ENCODE data around the gene MVD.
"Not testable (repeated sequence)": the region's sequence is repeated elsewhere in the genome, so short reads cannot be mapped to it uniquely, and the experiment has no call there.

MVD gene

DNA sequence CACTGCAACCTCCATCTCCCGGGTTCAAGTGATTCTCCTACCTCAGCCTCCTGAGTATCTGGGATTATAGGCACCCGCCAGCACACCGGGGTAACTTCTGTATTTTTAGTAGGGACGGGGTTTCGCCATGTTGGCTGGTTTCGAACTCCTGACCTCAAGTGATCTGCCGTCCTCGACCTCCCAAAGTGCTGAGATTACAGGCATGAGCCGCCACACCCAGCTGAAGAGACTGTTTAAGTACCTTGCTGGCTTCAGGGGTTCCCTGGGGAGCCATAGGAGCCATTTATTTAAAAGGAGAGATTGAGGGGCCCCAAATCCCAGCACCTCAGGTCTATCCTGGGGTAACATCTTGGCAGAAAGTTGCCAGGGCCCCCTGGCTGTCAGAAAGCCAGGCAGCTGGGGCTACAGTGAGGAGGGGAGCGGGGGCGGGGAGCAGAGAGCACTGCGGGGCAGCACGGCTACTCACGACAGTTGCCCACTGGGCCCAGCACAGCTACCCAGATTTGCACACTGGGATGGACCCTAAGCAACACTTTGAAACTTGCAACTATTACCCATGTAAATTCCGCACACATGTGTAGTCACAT is 21.8 kb upstream of the MVD start:
- no peak for FAIRE-seq

DNA sequence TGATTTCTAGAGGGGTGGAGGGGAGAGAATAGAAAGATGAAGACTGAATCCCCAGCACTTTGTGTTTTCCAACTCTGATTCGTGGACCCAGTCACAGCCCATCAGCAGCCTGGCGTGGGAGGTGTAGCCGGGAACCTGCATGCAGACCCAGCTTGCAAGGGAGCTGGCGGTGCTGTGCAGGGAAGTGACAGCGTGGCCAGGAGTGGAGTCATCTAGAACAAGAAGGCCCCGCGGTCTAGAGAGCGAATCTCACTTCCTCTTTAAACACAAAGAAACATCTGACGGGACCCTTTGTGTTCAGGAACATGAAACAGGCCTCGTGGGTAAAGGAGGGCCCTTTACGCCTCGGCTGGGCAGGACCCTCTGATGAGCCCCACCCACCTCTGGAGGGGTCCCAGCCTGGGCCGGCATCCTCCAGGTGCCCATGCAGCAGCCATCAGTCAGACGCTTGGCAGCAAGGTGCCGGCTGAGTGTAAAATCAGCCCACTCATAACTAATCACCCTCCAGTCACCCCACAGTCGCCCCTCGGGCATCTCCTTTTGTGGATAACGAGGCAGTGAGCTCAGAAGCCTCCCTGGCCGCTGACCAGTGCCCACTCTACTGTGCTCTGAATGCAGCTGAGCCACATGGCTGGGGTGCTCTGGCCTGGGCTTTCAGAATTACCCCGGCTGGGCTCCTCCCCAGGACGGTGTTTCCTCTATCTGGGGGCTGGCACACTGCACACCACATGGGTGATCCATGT is 19.0 kb upstream of the MVD start:
- DNase-seq (ENCODE audit: low spot score) = no peak
- no peak for FAIRE-seq

More for the DNA sequence above, 21.8 kb upstream of the MVD start:
- DNase-seq (ENCODE audit: low spot score) = no peak

DNA sequence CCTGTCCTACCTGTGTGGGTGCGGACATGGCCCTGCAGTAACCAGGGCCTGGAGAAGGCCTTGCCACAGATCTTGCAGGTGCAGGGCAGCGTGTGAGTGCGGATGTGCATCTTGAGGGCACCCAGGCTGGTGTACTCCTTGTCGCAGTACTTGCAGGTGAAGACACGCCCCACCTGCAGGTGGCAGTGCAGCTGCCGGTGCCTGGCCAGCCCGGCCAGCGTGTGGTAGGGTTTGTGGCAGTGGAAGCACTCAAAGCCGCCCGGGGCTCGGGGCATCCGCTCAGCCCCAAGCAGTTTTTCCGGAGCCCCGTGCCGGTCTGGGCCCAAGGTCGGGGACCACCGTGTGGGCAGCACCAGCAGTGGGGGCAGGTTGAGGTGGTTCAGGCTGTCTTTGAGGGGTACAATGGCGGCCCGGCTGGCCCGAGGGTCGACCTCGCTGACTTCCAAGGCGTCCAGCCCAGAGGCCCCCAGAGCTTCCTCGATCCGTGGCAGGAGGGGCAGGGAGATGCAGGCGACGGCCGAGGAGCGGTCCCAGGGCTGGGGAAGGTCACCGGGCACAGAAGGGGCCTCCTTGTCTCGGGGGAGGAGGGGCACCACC is 18.3 kb upstream of the MVD start:
- no peak for FAIRE-seq
- DNase-seq (ENCODE audit: low spot score) = no peak

DNA sequence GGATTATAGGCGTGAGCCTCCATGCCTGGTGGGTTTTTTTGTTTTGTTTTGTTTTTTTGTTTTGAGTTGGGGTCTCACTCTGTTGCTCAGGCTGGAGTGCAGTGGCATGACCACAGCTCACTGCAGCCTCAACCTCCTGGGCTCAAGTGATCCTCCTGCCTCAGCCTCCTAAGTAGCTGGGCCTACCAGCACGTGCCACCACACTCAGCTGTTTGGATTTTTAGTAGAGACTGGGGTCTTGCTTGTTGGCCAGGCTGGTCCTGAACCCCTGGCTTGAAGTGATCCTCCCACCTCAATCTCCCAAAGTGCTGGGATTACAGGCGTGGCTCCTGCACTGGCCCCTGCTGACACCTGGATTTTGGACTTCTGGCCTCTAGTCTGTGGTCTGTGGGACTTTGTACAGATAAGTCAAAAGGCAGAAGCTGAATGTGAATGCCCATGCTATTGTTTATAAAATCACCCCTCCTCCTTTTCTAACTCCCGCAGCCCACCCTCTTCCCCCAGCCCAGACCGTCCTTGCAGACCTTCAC is 17.7 kb upstream of the MVD start:
- DNase-seq (ENCODE audit: low spot score) (no peak), FAIRE-seq (no peak)

DNA sequence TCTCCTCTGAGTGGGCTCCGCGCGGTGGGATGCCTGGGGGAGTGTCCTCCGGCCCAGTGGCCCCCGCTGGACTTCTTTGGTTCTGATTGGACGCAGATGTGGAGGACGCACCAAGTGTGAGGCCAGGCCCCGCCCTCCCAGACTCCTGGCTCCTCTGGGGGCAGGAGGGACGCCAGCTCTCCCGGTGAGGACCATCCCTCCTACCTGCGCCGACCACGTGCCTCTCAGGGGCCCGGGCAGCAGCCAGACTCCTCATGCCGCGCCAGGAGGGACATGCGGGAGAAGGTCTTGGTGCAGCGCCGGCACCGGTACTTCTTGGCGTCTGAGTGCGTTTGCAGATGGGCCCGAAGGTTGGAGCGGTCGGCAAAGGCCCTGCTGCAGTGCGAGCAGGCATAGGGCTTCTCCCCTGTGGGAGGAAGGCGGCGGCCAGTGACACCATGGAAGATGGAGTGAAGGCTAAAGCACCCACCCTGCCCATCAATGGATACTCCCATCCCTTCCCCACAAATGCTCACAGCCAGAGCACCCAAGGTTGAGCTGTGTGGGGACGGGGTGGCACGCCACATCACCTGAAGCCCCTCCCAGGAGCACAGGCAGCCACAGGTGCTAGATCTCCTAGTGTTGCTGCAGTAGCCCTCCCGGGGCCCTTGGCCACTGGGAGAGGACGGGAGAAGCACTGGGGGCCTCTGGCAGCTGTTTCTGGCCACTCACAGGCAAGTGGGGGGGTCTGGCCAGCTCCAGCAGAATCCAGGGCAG is 15.5 kb upstream of the MVD start:
- no peak for FAIRE-seq
- no peak for DNase-seq (ENCODE audit: low spot score)

DNA sequence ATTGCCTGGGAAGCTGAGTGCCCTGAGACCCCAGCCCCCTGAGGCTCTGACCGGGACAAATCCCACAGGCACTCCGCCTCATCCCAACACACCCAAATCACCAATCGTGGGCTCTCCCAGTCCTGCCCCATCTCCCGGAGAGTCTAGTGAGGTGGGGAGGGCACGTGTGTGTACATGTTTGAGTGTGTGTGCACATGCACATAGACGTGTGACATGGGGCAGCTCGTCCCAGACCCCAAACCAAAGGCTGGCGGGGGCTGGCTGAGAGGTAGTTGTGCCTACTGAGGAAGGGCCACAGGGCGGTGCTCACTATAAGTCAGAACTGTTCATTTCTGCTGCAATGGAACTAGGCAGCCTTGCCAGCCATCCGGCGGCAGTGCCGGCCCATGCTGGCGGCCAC is 14.8 kb upstream of the MVD start:
- no peak for FAIRE-seq
- no peak for DNase-seq (ENCODE audit: low spot score)

DNA sequence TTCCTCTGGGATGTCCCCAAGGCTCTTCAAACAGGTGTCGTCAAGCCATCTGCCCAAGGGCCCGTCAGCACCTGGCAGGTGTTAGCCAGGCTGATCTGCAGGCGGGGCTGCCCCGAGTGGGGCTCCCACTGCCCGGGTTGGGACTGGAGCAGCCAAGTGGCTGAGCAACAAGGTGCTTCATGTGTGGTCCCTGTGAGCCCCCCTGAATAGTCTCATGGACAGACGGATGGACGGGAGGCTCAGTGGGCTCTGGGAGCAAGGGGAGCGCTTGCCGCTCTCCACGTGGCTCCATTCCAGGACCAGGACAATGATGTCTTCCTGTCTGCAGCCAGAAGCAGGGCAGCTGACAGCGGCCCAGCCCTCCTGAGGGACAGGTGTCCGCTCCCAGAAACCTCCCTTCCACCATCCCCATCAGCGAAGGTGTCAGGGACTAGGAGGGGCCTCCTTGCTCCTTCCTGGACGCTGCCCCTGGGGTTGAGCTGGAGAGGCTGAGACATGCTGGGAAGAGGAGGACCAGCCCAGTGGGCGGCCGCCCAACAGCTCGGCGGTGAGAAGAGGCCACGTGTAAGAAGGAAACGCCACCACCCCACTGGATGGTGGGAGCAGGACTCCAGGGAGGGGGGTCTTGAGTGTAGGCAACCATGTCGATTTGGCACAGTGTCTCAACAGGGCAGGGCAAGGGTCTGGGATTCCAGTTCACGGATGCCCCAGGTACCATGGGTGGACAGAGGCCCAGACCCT is 13.8 kb upstream of the MVD start:
- FAIRE-seq (no peak), DNase-seq (ENCODE audit: low spot score) (no peak)

DNA sequence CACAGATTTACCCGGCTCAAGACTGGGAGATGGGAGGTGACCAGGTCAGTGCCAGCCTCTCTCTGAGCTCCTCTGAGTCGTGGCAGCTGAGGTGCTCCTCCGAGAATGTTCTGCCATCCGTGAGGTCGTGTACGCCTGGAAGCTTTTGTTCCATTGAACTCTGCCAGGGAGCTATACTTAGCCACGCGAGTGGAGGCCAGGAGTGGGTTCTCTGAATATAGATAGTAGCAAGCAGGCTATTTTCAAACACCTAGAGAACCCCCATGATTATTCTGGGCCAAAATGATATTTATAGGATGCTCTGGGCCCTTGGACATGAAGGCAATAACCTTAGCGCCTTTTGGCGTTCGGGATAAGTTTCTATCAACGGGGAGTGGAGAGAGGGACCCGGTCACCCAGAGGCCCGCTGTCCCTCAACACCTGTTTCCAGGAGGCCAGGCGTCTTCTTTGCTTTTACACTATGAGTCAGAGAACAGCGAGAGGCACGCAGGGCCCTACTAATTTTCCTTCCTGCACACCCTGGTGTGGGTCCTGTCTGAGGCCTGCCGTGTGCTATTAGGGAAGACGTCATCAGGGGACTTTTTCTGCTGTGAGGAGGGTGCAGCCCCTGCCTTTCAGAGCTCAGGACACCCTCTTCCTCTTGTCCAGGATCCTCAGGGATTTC is 11.0 kb upstream of the MVD start:
- no peak for DNase-seq (ENCODE audit: low spot score)
- FAIRE-seq = no peak

DNA sequence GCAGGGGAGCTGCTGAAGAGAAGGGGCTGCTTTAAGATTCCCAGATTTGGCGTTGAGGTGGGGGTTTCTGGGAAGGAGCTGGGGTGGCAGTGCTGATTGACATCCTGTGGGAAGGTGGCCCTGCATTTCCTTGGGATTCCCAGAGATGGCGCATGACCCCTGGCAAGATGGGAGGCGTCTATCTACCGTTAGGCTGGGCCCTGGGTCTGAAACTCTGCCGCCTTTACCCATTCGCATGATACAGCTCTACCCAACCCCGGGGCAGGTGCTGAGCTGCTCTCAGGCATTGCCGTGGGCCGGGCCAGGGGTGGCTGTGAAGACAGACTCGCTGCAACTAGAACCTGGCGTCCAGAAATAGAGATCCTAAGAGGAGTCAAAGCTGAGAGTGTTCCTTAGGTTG is 9.9 kb upstream of the MVD start:
- FAIRE-seq (no peak), DNase-seq (ENCODE audit: low spot score) (no peak)

DNA sequence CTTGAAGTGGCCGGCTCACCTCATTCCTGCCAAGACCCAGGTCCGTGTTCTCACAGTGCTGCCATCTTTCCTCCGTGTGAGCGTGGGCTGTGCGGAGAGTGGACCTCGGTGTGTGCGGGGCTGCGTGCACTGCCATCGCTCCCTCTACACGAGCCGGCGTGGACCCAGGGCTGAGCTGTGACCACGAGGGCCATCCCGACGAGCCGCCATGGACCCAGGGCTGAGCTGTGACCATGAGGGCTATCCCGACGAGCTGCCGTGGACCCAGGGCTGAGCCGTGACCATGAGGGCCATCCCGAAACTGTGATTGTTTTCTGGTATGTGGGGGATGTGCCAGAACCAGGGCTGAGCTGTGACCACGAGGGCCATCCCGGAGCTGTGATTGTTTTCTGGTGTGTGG is 8.9 kb upstream of the MVD start:
- FAIRE-seq = no peak
- DNase-seq (ENCODE audit: low spot score) = no peak

DNA sequence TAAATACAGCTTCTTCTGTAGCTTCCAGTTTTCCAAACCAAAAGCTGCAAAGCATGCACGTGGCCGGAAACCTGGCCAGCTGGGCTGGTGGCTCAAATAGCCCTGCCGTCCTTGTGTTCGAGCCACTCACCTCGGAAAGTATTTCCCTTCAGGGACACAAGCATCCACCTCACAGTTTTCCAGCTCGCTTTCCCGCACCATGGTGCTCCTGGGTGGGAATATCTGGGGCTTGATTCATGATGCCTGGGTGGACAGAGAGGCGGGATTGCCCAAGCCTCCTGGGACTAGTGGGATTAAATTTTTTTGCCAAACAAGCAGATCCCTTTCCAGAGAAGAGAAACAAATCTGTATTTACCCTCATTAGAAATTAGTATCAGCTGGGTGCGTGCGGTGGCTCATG is 7.1 kb upstream of the MVD start:
- no peak for DNase-seq (ENCODE audit: low spot score)
- FAIRE-seq = no peak

DNA sequence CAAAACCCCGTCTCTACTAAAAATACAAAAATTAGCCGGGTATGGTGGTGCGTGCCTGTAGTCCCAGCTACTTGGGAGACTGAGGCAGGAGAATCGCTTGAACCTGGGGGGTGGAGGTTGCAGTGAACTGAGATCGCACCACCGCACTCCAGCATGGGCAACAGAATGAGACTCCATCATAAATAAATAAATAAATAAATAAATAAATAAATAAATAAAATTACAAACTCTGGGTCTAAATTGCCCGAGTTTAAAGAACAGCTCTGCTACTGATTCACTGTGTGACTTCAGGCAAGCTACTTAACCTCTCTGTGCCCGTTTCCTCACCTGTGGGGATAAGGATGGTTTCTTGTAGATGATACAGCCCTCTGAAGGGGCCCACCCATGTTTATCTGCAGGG is 6.6 kb upstream of the MVD start:
- FAIRE-seq = not testable (repeated sequence)

DNA sequence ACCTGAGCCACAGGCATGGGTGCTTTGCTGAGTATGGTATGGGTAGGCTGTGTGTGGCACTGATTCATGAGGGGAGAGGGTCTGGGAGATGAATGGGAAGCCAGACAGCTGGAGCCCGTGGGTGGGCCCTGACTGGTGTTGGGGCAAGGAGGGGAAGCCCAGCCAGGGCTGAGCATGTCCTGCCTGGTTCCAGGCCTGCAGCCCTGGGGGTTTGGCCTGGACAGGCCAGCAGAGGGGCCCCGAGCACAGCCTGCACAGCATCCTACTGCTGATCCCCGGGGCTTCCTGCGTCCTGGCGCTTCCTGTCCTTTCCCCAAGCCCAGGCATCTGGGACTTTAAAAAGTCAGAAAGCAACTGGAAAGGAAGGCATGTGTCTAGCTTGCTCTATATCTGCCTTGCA is 4.6 kb upstream of the MVD start:
- DNase-seq (ENCODE audit: low spot score) = no peak
- FAIRE-seq = no peak

More for the DNA sequence above, 6.6 kb upstream of the MVD start:
- not testable (repeated sequence) for DNase-seq (ENCODE audit: low spot score)

DNA sequence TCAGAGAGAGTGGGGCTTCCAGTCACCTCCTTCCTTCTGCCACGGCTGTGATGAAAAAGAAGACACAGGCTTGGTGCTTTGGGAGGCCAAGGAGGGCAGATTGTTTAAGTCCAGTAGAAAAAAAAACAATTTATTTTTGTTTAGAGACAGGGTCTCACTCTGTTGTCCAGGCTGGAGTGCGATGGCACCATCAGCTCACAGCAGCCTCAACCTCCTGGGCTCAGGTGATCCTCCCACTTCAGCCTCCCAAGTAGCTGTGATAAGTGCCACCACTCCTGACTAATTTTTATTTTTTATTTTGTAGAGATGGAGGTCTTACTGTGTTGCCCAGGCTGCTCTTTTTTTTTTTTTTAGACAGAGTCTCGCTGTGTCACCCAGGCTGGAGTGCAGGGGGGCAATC is 2.7 kb upstream of the MVD start:
- FAIRE-seq (no peak), DNase-seq (ENCODE audit: low spot score) (no peak)

DNA sequence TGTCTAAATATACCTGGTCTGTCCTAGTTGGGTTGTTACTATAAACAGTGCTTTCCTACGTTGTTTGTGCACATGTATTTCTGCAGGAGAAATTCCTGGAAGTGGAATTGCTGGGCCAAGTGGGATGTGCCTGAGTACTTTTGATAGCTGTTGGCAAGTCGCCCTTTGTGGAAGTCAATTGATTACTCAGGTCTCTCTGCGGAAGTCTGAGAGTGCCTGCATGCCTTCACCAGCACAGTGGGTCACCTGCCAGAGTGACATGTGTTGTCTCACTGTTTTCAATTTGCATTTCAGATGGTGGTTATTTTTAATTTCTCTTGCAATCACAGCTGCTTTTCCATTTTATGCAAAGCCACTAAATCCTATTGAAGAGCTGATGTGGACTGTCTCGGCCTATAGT is 2.3 kb upstream of the MVD start:
- FAIRE-seq (no peak), DNase-seq (ENCODE audit: low spot score) (no peak)

DNA sequence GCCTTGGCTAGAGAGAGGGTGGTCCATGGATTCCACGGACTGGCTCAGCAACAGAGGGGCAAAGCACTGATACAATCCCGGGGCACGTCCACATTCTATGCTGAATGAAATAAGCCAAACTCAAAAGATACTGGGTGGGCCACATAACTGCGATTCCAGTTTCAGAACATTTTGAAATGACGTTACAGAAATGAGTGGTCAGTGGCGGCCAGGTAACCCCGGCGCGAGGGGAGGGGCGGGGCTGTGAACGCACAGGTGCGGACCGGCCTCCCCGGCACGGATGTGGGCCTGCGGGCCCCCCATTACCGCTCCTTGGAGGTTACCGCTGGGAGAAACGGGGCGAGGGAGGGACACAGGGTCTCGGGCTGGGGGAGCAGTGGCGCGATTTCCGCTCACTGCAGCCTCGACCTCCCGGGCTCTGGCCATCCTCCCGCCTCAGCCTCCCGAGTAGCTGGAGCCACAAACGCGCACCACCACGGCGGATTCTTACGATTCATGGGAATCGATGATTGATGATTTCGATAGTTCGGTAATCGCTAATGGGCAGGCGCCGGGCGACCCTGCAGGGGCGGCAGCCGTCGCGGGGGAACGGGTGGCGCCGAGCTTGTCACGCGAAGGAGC is 559 bp downstream of the MVD start:
- FAIRE-seq (no peak), DNase-seq (ENCODE audit: low spot score) (no peak)

DNA sequence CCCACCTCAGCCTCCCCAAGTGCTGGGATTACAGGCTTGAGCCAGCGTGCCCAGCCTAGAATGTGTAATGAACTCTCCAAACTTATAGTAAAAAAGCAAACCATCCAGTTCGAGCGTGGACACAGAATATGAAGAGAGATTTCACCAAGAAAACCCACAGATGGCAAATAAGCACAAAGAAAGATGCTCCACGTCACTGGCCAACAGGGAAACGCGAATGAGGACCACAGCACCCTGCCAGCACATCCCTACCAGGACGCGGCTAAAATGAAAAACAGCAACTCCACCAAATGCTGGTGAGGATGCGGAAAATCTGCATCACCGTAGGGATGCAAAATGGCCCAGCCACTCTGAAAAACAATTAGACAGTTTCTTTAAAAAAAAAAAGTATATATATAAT is 1.4 kb downstream of the MVD start:
- FAIRE-seq = no peak
- DNase-seq (ENCODE audit: low spot score) = no peak

DNA sequence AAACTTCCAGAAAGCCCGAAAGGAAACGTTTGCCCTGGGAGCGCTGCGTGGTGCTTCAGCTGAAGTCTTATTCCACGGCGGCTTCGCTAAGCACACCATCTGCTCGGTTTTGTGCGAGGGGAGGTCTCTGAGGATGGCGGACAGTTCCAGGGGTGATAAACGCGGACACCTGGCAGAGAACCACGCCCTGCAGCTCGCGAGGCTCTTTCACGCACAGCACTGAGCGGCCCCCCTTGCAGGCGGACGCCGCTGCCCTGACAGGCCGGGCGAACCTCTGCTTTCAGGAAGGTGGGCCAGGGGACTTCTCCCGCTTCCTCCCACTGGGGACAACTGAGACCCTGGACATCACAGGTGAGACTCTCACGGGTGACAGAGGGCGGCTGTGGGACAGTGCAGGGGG is 3.7 kb downstream of the MVD start:
- DNase-seq (ENCODE audit: low spot score) = no peak
- FAIRE-seq = no peak

DNA sequence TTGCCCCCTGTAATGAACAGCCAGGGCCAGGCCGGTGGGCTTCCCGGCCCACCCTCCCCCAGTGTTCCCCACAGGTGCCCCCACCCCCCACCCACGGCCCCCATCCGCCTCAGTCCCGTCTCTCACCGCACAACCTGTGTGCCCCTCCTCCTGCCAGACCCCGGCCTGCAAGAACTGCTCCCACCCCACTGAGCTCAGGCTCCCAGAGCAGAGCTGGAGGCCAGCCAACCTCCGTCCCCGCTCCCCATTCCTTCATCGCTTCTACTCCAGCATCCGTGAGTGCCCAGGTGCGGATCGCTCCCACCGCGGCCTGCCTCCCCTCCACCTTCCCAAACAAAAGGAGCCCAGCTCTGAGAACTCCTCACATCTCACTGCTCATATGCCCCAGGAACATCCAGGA is 4.2 kb downstream of the MVD start:
- no peak for FAIRE-seq
- DNase-seq (ENCODE audit: low spot score) = no peak

DNA sequence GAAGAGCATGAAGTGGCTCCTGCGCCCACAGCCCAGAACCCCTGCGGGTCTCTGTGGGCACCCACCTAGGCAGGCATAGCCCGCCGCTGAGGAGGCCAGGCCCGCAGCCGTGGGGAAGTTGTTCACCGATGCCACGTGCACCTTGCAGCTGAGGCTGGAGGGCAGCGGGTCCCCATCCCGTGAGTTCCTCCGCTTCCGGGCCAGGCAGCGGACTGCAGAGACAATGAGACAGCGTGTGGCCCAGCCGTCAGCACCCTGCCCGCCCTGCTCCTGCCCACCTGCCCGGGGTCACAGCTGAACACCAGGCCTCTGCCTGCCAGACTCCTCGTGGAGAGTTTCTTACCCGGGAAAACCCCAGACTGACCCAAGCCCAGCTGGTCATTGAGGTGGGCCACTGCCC is 5.5 kb downstream of the MVD start:
- no peak for DNase-seq (ENCODE audit: low spot score)
- no peak for FAIRE-seq
